IMR-90 (cell line): ENCODE measurements around the gene CD180. TPM values are rescaled to one million over a fixed set of nuclear protein-coding genes. Genes with fewer than 3 reads are reported as not detected.

Experiments
- ATAC-seq: fragments of 200-7000 bp; cut with Tn5 transposase; 2 replicates; pipeline ENCODE4 v1.9.1; 2020; ENCODE audit warnings: low read depth, mild to moderate bottlenecking, moderate library complexity
- BruUV-seq: library from RNA; stranded (reverse); fragments of 400-500 nt; replicated peaks from 2 replicates; lab custom pipeline; 2021; lab: Mats Ljungman, UMichigan
- CTCF ChIA-PET: fragments of 300-600 bp; formaldehyde crosslinking; extraction: SDS; loops from one replicate; lab custom pipeline; 2021; ENCODE audit warnings: antibody characterized with exemption; lab: Yijun Ruan, JAX
- POLR2A ChIA-PET: fragments of 300-600 bp; sonication (Branson Sonifier 250); formaldehyde crosslinking; loops from one replicate; lab custom pipeline; 2022; ENCODE audit warnings: antibody characterized with exemption; ENCODE audit not compliant: unreplicated experiment; lab: Charles Lee
- DNase-seq: peaks from one replicate; pipeline ENCODE4 v3.0.0; 2013
- H2AFZ ChIP-seq: replicated peaks from 2 replicates; pipeline ENCODE3; 2013; ENCODE audit warnings: low read length, mild to moderate bottlenecking; ENCODE audit not compliant: poor library complexity
- H2AK5ac ChIP-seq: 2 replicates; pipeline ENCODE4 v1.6.1; 2013; ENCODE audit warnings: low read depth, low read length, inconsistent platforms
- H2AK9ac ChIP-seq: replicated peaks from 2 replicates; pipeline ENCODE3; 2013; ENCODE audit warnings: mild to moderate bottlenecking, low read depth, low read length, moderate library complexity; ENCODE audit not compliant: poor library complexity
- H2BK120ac ChIP-seq: 2 replicates; pipeline ENCODE4 v1.6.1; 2013; ENCODE audit warnings: low read depth, low read length, inconsistent platforms
- H2BK15ac ChIP-seq: 3 replicates; pipeline ENCODE4 v1.6.1; 2013; ENCODE audit warnings: low read depth, low read length, inconsistent platforms
- H2BK20ac ChIP-seq: 2 replicates; pipeline ENCODE4 v1.6.1; 2013; ENCODE audit warnings: low read depth, mild to moderate bottlenecking, inconsistent platforms, low read length, moderate library complexity
- H2BK5ac ChIP-seq: 2 replicates; pipeline ENCODE4 v1.6.1; 2013; ENCODE audit warnings: mild to moderate bottlenecking, low read depth, low read length, inconsistent platforms; ENCODE audit not compliant: poor library complexity, severe bottlenecking
- H3K14ac ChIP-seq: replicated peaks from 2 replicates; pipeline ENCODE4 v1.6.1; 2013; ENCODE audit warnings: low read depth, low read length, inconsistent platforms
- H3K18ac ChIP-seq: 2 replicates; pipeline ENCODE4 v1.6.1; 2013; ENCODE audit warnings: low read depth, low read length, control low read depth
- H3K23ac ChIP-seq: 2 replicates; pipeline ENCODE4 v1.6.1; 2013; ENCODE audit warnings: low read depth, low read length, inconsistent platforms
- H3K27ac ChIP-seq: 2 replicates; pipeline ENCODE4 v1.5.1; 2013; ENCODE audit warnings: mild to moderate bottlenecking, control low read depth, low read length; ENCODE audit not compliant: insufficient read depth
- H3K27me3 ChIP-seq: 2 replicates; pipeline ENCODE4 v1.6.1; 2013; ENCODE audit warnings: low read length; ENCODE audit not compliant: control insufficient read depth, insufficient read depth
- H3K36me3 ChIP-seq: 2 replicates; pipeline ENCODE4 v1.6.1; 2013; ENCODE audit warnings: low read length, mixed read lengths; ENCODE audit not compliant: control insufficient read depth, insufficient read depth
- H3K4ac ChIP-seq: 2 replicates; pipeline ENCODE4 v1.6.1; 2013; ENCODE audit warnings: low read depth, low read length, inconsistent platforms
- H3K4me1 ChIP-seq: 2 replicates; pipeline ENCODE4 v1.6.1; 2013; ENCODE audit warnings: low read length, mixed read lengths; ENCODE audit not compliant: control insufficient read depth, insufficient read depth
- H3K4me2 ChIP-seq: 2 replicates; pipeline ENCODE4 v1.6.1; 2013; ENCODE audit warnings: low read depth, mild to moderate bottlenecking, control low read depth, low read length, moderate library complexity
- H3K4me3 ChIP-seq: 2 replicates; pipeline ENCODE4 v1.5.1; 2013; ENCODE audit warnings: low read depth, mild to moderate bottlenecking, control low read depth, low read length, moderate library complexity; ENCODE audit not compliant: insufficient read depth
- H3K56ac ChIP-seq: 2 replicates; pipeline ENCODE4 v1.6.1; 2013; ENCODE audit warnings: low read length, inconsistent platforms; ENCODE audit not compliant: insufficient read depth; ENCODE audit errors: extremely low read depth
- H3K79me1 ChIP-seq, 2 experiments: 2 replicates each; pipeline ENCODE4 v1.6.1; 2013; ENCODE audit warnings: low read length in 2 of 2, inconsistent platforms in 1 of 2, low read depth in 1 of 2
- H3K9ac ChIP-seq: 2 replicates; pipeline ENCODE4 v1.6.1; 2013; ENCODE audit warnings: low read depth, low read length, control low read depth
- H3K9me1 ChIP-seq: 2 replicates; pipeline ENCODE4 v1.6.1; 2013; ENCODE audit warnings: low read length, inconsistent platforms; ENCODE audit not compliant: insufficient read depth
- H3K9me3 ChIP-seq: 2 replicates; pipeline ENCODE4 v1.6.1; 2013; ENCODE audit warnings: low read length; ENCODE audit not compliant: control insufficient read depth, insufficient read depth
- H4K20me1 ChIP-seq: 2 replicates; pipeline ENCODE4 v1.6.1; 2013; ENCODE audit warnings: low read length, inconsistent platforms; ENCODE audit not compliant: insufficient read depth
- H4K5ac ChIP-seq: 2 replicates; pipeline ENCODE4 v1.6.1; 2013; ENCODE audit warnings: mild to moderate bottlenecking, low read depth, low read length, control low read depth
- H4K8ac ChIP-seq, 2 experiments: 2 replicates each; pipeline ENCODE4 v1.6.1; 2013; ENCODE audit warnings: low read depth in 2 of 2, low read length in 2 of 2, control low read depth in 1 of 2, inconsistent platforms in 1 of 2
- H4K91ac ChIP-seq: 2 replicates; pipeline ENCODE4 v1.6.1; 2013; ENCODE audit warnings: low read depth, low read length, inconsistent platforms; ENCODE audit not compliant: insufficient read depth
- CEBPB ChIP-seq: IDR thresholded peaks from 2 replicates; pipeline ENCODE4 v1.6.1; 2012; ENCODE audit warnings: low read depth, low read length, improper control_type of control experiment
- FOS ChIP-seq: fragments of 150-350 bp; IDR thresholded peaks from 2 replicates; pipeline ENCODE4 v1.6.1; 2016; ENCODE audit warnings: low read depth, low read length
- SMC3 ChIP-seq: fragments of 150-350 bp; IDR thresholded peaks from 2 replicates; pipeline ENCODE4 v1.6.1; 2016; ENCODE audit warnings: low read depth, mild to moderate bottlenecking, antibody characterized with exemption, low read length, moderate library complexity
- WGBS, 2 experiments: methylation state at CpG; one replicate each; pipeline versions ENCODE4 v1.1.5 to v1.1.7; 2013; ENCODE audit warnings: missing lambda C conversion rate in 2 of 2; ENCODE audit not compliant: insufficient read length in 1 of 2; ENCODE audit errors: extremely low coverage in 2 of 2; 5-methylcytosine and 5-hydroxymethylcytosine counted together
- dilution Hi-C: fragments of 300-500 bp; cut with HindIII; formaldehyde crosslinking; loops from one replicate; pipeline ENCODE4 v1.14.3; 2018; ENCODE audit warnings: low sequenced_read_pairs; ENCODE audit not compliant: unreplicated experiment
- in situ Hi-C: fragments of 300-500 bp; cut with MboI; formaldehyde crosslinking; loops from 3 replicates; pipeline ENCODE4 v1.14.3; 2019; ENCODE audit warnings: low sequenced_read_pairs, inconsistent platforms, mixed read lengths
- intact Hi-C: fragments of 100-400 bp; cut with micrococcal nuclease; formaldehyde crosslinking; loops from 2 replicates; pipeline ENCODE4 v1.10.0; 2022
- polyA plus RNA-seq, 3 experiments: library from polyadenylated mRNA; depleted of rRNA; stranded (reverse); fragments of >200 nt; gene quantifications; 2 replicates each; pipeline ENCODE4 v1.2.3, GENCODE V29; 2012; ENCODE audit warnings: low replicate concordance in 1 of 3
- total RNA-seq: library from RNA; depleted of rRNA; stranded (reverse); fragments of >200 nt; gene quantifications from 2 replicates; pipeline ENCODE4 v1.2.3, GENCODE V29; 2012
- TF ChIP-seq, protein P1 (sequence below): fragments of 150-350 bp; IDR thresholded peaks from 2 replicates; pipeline ENCODE4 v1.6.1; 2017; ENCODE audit warnings: mild to moderate bottlenecking, antibody characterized with exemption, low read length, low read depth

The CD180 gene
- total and polyA plus RNA-seq, 2 of the 4 experiments (the other 2 are of a cell fraction), result not detected

DNA sequence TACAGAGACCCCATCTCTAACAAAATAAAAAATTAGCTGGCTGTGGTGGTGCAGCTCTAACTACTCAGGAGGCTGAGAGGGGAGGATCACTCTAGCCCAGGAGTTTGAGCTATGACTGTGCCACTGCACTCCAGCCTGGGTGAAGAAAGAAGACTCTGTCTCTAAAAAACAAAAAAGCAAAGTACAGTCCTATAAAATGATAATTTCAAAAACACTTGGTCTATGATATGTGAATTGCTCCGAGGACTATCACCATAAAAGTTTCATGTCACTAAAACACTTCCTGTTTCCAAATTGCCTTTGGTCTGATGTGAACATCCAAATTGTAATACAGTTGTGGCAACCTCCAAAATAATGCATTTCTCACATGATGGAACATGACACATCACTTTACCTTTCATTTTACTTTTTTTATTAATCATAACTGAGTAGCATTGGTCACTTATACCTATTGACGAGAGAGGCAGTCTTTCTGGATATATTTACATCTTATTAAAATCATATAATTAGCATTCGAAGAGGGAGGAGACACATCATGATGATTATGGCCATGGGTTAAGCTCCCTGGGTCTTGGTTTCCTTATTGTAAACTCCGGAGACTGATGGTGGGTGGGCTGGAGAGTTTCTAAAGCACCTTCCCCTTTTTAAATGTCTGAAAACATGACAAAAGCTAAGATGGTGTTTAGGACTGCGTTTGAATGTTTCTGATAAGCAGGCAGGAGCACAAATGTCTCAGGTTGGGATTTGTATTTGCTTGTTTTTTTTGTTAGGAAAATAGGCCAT lies 25.8 kb upstream of the CD180 start:
- in situ Hi-C loops, result loop anchor here (25.0 kb wide), 1 partner anchor 910 kb away; no protein-coding TSS in a partner anchor
- no peak for ATAC-seq
- Histone ChIP-seq H2BK20ac (no peak overlapping the region), H3K9me1 (no peaks in the 10 kb centered on the region), H3K79me1 (no peaks in the 10 kb centered on the region), H2BK15ac (no peak overlapping the region), H3K23ac (no peak overlapping the region), H4K20me1 (no peaks in the 10 kb centered on the region), H2BK5ac (no peak overlapping the region), H2BK120ac (no peak overlapping the region), H3K14ac (no peak overlapping the region), H2AFZ (no peak overlapping the region), H3K18ac (no peak overlapping the region), H3K4me2 (no peak overlapping the region), H2AK5ac (no peak overlapping the region), H3K4me3 (no peak overlapping the region), H4K5ac (no peak overlapping the region), H4K91ac (no peak overlapping the region), H3K4ac (no peak overlapping the region), H3K36me3 (no peaks in the 10 kb centered on the region), H3K9me3 (no peaks in the 10 kb centered on the region), H3K4me1 (no peaks in the 10 kb centered on the region), H3K9ac (no peak overlapping the region), H2AK9ac (no peak overlapping the region), H3K27me3 (no peaks in the 10 kb centered on the region), H3K27ac (no peak overlapping the region), H3K56ac (no peak overlapping the region), H4K8ac (no peak overlapping the region)
- POLR2A ChIA-PET, result no interaction called here
- dilution Hi-C loops, result no loop called here
- BruUV-seq, result no TSS peak
- intact Hi-C loops, result no loop called here
- CTCF ChIA-PET, result interaction anchor here (0.7 kb wide), 1 partner anchor 573 kb away, joined by 3 read pairs; no protein-coding TSS in a partner anchor
- TF ChIP-seq, protein P1, sequence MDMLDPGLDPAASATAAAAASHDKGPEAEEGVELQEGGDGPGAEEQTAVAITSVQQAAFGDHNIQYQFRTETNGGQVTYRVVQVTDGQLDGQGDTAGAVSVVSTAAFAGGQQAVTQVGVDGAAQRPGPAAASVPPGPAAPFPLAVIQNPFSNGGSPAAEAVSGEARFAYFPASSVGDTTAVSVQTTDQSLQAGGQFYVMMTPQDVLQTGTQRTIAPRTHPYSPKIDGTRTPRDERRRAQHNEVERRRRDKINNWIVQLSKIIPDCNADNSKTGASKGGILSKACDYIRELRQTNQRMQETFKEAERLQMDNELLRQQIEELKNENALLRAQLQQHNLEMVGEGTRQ, result no peak
- TF ChIP-seq CEBPB (no peak), FOS (no peak), SMC3 (no peak)
- no peak for DNase-seq
- WGBS, 2 experiments, result 100% methylated on average over 1 of the region's 5 CpGs; no CpG with 5 or more reads in 1 of the 2 experiments
